HG02678 (cell line): ENCODE data around the gene LARGE2.
A peak's percentile ranks its signal among the peaks of the same experiment; 100 is the strongest.
"Not testable (repeated sequence)": the region's sequence is repeated elsewhere in the genome, so short reads cannot be mapped to it uniquely, and the experiment has no call there.

Source experiments
- ATAC-seq: cut with Tn5 transposase; IDR thresholded peaks from one replicate; pipeline ENCODE4 v1.9.1; 2021; ENCODE audit warnings: mild to moderate bottlenecking, moderate library complexity; ENCODE audit not compliant: unreplicated experiment

The LARGE2 gene

DNA sequence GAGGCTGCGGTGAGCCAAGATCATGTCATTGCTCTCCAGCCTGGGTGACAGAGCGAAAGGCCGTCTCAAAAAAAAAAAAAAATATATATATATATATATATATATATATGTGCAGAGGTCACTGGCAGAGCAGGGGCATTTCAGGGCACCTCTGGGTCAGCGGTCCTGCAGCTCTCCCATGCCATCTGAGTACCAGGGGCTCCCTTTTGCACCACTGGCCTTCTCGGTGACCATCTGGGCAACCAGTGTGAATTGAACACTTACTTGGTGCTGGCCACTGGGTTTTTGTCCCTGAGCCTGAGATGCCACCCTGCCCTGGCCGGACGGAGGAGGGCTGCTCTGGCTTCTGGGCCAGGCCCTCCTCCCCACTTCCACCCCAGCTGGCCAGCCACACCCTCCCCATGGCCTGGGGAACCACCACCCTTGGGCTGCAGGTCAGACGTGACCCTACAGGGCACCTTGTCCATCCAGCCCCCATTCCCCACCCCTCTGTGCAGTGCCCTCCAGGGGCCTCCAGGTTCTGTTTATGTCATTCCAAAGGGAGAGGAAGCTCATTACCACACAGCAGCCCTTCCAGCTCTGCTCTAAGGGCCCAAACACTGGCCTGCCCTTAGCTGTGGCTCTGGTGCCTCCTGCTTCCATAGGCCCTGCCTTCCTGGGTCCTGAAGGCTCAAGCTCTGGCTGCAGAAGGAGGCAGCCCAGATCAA is 26.8 kb upstream of the LARGE2 start:
- no peak for ATAC-seq

DNA sequence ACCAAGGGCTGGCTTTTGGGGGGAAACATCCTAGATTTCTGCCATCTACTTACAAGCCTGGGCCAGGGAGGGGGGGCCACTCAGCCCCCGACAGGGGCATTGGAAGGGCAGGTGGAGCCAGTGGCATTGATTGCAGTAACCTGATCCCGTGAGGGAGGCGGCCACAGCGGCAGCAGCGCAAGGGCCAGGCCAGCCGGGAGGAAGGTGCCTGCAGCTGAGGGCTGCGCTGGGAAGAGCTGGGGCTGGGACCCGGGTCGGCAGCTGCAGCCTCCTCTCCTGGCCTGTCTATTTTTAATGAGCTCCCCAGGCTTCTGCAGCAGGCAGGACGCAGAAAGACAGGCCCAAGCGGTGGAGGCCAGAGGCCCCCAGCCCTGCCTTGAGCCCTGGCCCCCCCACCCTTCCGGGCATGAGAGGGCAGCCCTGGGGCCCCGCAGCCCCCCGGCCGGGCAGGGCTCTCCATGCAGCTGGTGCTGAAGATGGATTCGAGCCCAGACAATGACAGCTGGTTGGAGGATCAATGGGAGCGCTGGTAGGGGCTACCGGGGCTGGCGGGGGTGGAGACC is 26.0 kb upstream of the LARGE2 start:
- ATAC-seq: no peak

DNA sequence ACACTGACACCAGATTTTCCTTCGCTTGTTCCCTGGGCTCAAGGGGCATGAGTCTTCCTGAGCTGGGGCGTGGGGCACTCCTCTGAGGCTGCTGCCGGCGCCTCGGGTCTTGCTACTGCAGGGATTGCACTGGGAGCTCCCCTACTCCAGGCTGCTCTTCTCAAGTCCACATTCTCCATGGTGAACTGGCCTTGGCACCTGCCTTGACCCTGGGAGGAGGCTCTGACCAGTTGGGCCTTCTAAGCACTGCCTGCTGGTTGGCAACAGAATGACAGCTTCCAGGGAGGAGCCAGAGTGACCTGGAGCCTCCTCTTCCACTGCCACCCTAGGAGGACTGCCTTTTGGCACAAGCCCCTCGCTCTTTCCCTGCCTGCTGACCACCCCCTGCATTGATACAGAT is 24.9 kb upstream of the LARGE2 start:
- ATAC-seq: no peak

DNA sequence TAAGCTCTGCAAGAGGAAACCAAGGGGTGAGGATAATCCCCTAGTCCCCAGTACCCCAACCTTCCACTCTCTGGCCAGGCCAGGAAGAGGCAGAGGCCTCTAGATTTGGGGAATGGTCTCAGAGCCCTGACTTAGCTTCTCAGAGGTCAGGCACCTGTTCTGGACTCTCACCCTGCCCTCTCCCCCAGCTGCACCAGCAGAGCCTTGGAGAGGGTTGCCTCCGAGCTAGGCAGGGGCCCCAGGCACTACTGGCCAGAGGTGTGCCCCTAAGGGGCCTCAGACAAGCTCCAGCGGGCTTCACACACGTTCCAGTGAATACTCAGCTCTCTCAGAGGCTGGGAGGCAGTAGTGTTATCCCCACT is 23.4 kb upstream of the LARGE2 start:
- no peak for ATAC-seq

DNA sequence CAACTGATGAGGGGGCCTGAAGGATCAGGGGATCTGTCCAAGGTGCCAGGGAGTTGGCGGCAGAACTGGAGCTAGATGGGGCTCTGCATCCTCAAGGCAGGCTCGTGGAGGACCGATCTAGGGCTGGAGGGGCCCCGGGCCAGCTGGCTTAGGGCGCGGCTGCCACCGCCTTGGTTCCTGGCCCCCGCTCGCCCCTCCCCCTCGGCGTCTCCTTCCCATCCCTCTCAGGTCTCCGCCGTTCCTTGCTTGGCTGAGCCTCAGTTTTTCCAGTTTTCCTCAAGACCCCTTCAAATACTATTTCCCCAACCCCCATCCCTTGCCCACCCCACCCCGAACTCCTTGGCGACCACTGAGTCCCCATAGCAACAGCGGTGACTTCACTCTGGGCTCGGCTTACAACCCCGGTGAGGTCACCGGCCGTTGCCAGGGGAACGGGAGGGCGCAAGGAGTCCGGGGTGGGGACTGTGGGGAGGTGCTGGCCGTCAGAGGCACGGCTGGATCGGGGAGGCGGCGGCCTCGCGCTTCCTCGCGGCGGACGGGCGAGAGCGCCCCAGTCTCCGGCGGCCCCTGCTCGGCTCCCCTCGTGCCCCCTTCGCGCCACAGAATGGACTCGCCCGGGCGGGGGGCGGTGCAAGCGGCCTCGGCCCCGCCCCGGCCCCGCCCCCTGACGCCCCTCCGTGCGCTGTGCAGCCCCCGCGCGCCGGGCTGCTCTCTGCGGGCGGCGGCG is 22.8 kb upstream of the LARGE2 start:
- peak; percentile 70 for ATAC-seq

DNA sequence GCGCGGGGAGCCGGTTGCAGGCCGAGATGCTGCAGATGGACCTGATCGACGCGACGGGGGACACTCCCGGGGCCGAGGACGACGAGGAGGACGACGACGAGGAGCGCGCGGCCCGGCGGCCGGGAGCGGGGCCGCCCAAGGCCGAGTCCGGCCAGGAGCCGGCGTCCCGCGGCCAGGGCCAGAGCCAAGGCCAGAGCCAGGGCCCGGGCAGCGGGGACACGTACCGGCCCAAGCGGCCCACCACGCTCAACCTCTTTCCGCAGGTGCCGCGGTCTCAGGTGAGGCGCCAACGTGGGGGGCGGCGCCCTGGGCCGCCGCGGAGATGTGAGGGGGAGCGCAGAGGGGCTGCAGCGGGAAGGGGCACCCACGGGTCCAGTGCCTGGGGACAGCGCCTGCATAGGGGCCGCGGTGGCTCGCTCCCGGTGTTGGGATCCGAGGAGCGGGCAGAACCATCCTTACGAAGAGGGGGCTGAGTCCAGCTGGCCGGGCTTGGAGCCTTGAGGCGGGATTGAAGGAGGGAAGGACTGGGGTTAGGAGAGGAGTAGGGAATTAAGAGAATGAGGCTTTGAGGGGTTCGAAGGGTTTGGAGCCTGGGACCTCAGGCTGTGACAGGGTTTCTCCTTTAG is 22.2 kb upstream of the LARGE2 start:
- not testable (repeated sequence) for ATAC-seq

DNA sequence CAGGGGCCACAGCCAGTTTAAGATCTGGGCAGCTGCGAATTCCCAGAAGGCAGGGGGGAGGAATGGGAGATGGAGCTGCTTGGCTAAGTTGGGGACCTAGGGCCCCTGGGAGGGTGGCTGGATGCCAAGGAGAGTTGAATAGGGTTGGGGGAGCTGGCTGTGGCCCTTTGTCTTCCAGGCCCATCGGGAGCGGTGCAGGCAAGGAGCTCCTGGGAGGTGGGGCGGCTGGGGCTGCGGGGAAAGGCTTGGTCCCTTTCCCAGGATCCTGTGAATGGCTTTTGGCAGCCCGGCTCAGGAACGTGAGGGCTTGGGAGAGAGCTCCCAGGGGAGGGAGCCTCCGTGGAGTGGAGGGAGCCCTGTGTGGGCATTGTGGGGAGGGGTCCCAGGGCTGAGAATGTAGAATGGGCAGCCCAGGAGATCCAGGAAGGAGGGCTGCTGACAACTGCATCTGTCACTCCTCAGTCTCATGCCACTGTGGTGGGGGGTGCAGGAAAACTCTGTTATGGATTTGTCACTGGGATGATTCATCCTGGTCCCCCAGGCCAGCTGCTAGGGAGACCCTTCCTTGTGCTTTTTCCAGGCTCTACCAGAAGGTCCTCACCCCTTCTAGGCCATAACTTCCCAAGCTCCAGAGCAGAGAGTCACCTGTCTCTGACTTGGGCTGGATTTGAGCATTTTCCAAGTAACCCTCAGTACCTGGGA is 21.4 kb upstream of the LARGE2 start:
- no peak for ATAC-seq

DNA sequence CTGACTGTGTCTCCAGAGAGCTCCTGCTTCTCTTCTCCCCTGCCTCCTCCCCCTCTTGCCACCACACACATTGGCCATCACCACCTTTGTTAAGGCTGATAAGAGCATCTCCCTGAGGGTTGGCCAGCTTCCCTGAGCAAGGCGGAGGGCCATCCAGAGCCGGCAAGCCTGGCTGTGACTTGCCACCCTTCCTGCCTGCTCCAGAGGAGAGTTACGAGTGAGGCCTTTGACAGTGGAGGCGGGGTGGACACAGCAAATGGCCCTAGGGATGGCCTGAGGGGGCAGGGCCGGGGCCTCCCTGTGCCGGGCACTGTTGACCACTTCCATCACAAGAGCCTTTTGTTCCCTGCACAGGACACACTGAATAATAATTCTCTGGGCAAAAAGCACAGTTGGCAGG is 20.8 kb upstream of the LARGE2 start:
- ATAC-seq: no peak

DNA sequence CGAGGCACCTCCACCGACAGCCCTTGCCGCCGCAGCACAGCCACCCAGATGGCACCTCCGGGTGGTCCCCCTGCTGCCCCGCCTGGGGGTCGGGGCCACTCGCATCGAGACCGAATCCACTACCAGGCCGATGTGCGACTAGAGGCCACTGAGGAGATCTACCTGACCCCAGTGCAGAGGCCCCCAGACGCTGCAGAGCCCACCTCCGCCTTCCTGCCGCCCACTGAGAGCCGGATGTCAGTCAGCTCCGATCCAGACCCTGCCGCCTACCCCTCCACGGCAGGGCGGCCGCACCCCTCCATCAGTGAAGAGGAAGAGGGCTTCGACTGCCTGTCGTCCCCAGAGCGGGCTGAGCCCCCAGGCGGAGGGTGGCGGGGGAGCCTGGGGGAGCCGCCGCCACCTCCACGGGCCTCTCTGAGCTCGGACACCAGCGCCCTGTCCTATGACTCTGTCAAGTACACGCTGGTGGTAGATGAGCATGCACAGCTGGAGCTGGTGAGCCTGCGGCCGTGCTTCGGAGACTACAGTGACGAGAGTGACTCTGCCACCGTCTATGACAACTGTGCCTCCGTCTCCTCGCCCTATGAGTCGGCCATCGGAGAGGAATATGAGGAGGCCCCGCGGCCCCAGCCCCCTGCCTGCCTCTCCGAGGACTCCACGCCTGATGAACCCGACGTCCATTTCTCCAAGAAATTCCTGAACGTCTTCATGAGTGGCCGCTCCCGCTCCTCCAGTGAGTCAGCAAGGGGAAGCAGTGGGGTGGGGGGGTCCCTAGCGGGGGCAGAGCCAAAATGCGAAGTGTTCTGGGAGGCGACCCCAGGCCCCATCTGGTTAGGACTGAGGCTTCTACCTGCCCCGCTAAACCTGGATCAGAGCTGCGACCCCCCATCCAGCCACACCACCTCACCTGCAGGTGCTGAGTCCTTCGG is 19.7 kb upstream of the LARGE2 start:
- no peak for ATAC-seq

DNA sequence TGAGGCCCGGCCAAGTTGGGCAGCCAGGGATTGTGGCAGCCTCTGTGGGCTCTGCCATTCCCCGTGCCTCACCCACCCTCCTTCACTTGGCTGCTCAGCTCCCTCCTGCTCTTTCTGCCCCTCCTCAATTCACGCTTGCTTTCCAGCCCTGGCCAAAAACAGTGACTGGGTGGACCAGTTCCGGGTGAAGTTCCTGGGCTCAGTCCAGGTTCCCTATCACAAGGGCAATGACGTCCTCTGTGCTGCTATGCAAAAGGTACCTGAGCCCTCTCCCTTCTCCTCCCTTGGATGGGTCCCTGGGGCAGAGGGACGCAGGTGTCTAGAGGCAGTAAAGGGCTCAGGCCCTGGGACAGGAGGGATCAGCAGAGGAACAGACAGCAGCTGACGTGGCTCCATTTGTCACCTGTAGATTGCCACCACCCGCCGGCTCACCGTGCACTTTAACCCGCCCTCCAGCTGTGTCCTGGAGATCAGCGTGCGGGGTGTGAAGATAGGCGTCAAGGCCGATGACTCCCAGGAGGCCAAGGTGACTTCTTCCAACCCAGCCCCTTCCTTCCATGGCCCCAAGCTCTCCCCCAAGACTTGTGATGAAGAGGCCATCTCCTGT is 18.0 kb upstream of the LARGE2 start:
- no peak for ATAC-seq

DNA sequence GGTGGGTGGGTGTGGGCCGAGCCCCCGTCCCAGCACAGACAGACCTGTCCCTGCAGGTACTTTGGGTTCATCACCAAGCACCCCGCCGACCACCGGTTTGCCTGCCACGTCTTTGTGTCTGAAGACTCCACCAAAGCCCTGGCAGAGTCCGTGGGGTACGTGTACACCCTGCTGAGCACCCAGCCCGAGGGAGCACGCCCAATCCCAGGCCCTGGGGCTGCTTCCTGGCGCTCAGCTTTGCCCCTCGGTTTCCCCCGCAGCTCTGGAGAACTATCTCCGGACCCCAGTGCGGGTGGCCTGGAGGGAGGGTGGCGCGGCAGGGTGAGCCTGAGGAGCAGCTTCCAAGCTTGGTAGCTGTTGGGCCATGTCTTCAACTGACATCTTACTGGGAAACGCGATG is 17.4 kb upstream of the LARGE2 start:
- no peak for ATAC-seq

DNA sequence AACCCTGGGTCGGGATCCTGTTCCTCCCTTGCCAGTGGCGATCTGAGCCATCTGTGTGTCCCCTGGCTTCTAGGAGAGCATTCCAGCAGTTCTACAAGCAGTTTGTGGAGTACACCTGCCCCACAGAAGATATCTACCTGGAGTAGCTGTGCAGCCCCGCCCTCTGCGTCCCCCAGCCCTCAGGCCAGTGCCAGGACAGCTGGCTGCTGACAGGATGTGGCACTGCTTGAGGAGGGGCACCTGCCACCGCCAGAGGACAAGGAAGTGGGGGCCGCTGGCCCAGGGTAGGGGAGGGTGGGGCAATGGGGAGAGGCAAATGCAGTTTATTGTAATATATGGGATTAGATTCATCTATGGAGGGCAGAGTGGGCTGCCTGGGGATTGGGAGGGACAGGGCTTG is 16.9 kb upstream of the LARGE2 start:
- not testable (repeated sequence) for ATAC-seq

DNA sequence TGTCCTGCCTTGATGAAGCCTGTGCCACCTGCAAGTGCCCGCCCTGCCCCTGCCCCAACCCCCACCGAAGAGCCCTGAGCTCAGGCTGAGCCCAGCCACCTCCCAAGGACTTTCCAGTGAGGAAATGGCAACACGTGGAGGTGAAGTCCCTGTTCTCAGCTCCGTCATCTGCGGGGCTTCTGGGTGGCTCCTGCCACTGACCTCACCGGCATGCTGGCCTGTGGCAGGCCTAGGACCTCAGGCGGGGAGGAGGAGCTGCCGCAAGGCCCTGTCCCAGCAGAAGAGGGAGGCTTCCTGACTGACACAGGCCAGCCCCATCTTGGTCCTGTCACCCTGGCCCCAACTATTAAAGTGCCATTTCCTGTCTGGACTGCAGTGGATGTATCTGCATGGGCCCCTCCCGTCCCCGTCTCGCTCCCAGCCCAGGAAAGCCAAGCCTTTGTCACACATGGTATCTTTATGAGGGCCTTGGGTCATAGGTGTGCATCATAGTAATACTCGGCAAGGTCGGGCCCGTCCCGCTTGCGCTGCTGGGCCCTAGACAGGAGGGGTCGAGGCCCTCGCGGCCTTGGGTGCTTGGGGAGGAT is 16.3 kb upstream of the LARGE2 start:
- no peak for ATAC-seq

DNA sequence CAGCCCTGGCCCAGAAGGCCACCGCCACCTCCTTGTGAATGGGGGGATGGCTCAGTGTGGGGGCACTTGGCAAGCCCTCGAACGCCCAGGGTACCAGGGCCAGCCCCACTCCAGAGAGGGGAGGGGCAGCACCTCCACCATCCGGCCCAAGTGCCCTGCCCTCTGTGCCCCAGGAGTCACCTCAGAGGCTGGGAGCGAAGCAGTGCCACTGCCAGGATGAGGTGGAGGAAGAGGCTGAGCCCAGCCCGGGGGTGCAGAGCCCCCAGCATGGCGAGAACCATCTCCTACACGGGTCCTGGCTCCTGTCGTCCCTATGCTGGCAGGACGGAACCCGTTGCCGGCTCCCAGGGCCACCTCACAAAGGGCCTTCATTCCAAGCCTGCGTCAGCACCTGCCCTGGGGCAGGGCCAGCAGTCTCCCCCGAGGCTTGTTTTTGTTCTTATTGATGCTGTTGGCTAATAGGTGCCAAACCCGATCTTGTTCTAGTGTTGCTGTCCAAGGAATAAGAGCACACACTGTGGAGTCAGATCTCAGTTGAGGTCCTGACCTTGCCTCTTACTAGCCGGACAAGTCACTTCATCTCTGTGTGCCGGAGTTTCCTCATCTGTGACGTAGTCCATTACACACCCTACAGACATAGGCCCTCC is 15.4 kb upstream of the LARGE2 start, which contains the start of gene FREY1:
FREY1 (minus strand) TSS at position 307 of the 647 bp plus-strand sequence; CDS start at position 281, 26 bp downstream.
- no peak for ATAC-seq

DNA sequence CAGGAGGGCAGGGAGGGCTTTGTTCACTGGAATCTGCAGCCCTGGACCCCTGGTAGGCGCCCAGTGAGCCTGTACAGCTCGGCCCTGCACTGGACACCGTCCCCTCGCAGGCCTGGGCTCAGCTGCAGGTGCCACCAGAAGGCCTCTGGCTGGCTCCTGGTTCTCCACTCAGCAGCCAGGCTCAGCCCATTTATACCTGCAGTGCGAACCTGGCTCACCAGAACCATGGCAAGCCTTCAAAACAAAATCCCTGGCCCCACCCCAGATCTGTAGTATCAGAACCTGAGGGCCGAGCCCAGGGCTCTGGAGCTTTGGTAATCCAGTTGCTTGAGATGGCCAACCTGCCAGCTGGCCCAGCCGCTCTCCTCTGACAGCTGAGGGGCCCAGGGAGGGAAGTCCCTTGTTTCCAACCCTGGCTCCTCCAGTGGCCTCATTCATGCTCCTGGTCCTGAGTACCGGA is 14.5 kb upstream of the LARGE2 start:
- no peak for ATAC-seq

DNA sequence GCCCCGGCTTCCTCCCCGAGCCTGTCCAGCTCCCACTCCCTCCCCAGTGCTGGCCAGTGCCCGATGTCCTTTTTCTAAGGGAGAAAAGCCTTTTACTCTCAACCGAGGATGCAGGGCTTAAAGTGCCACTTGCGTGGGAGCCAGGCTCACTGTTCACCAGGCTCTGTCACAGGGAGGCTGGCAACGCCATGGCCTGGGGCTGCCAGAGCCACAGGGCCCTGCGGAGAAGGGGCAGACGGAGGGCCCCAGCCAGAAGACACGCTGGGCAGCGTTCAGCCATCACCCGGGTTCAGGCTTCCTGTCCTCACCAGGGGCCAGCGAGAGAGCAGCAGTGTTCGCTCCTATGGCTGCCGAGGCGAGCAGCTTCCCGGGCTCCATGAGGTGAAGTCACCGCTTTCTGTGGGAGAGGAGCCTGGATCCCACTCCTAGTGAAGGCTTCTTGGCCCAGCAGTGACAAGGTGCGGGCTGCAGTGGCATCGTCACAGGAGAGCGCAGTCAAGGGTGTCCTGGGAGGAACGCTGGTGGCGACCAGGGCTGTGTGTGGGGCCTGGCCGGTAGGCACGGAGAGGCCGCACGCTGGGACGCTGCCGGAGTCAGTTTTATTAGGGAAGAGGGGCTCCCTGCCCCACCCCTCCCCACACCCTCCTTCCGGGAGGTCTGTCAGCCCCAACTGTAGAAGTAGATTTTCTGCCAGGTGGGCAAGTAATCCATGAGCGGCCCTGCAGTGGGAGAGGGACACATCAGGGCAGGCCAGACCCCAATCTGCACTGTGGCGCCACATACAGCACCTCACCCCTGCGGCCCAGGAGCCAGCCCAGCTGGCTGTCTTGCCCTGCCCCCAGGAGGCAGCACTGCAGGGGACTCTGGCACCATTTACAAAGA is 12.6 kb upstream of the LARGE2 start:
- no peak for ATAC-seq

DNA sequence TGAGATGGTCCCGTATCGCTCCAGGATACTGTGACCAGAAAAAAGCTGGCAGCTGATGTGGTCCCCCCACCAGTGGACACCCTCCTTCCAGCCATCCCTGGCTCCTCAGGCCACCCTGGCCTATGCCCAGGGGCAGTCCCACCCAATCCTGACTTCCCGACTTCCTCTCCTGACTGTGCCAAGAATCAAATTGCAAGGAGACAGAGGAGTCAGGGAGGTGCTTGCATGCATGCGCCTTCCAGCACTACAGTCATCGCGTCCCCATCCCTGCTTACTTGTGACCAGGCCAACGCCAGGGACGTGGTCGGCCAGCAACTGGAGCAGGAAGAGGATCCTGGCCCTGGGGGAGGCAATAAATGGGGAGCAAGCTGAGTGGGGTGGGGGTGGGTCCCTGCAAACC is 11.8 kb upstream of the LARGE2 start:
- ATAC-seq: no peak

DNA sequence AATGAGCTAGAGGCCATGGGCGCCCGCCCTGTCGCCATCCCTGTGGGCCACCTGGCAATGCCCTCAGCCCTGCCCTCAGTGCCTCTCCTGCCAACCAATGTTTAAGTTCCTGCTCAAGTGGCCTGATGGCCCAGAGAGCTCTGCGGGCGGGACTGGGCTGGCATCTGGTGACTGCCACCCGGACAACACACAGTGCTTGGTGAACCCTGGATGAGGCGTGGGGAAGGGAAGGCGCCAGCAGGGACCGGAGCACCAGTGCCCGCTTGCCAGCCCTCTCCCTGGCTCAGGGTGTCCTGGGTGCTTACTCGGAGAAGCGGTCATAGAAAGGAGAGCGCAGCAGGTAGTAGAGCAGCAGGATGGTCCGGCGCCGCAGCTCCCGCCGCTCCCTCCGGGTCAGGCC is 8.9 kb upstream of the LARGE2 start:
- no peak for ATAC-seq
